Loucy (cell line): ENCODE measurements around the gene EXOC2.
A peak's percentile ranks its signal among the peaks of the same experiment; 100 is the strongest.

Source experiments
- H2AFZ ChIP-seq: fragments of 200-600 bp; sonication (generic); 2 replicates; pipeline ENCODE4 v1.6.0; 2016; ENCODE audit warnings: antibody characterized with exemption, mild to moderate bottlenecking, low read length, moderate library complexity
- H3F3A ChIP-seq: fragments of 200-600 bp; 2 replicates; pipeline ENCODE4 v1.6.0; 2016; ENCODE audit warnings: antibody characterized with exemption, low read depth, mild to moderate bottlenecking
- H3K27me3 ChIP-seq: fragments of 200-600 bp; sonication (generic); 2 replicates; pipeline ENCODE4 v1.6.1; 2014; ENCODE audit warnings: low read length, mild to moderate bottlenecking; ENCODE audit not compliant: insufficient read depth, poor library complexity, severe bottlenecking
- H3K36me3 ChIP-seq: fragments of 200-600 bp; sonication (generic); 2 replicates; pipeline ENCODE4 v1.6.1; 2016; ENCODE audit warnings: low read length; ENCODE audit not compliant: insufficient read depth
- H3K4me1 ChIP-seq: fragments of 200-600 bp; sonication (generic); 2 replicates; pipeline ENCODE4 v1.5.1; 2014; ENCODE audit warnings: low read length, mild to moderate bottlenecking; ENCODE audit not compliant: insufficient read depth, poor library complexity, severe bottlenecking
- H3K4me2 ChIP-seq: fragments of 200-600 bp; sonication (generic); 2 replicates; pipeline ENCODE4 v1.6.0; 2014; ENCODE audit warnings: antibody characterized with exemption, low read length, low read depth, mild to moderate bottlenecking; ENCODE audit not compliant: poor library complexity, severe bottlenecking
- H3K4me3 ChIP-seq: fragments of 200-600 bp; sonication (generic); 2 replicates; pipeline ENCODE4 v1.5.1; 2014; ENCODE audit warnings: low read length, mild to moderate bottlenecking, mixed read lengths; ENCODE audit not compliant: poor library complexity, severe bottlenecking
- H3K79me2 ChIP-seq: fragments of 200-600 bp; sonication (generic); 2 replicates; pipeline ENCODE4 v1.6.1; 2014; ENCODE audit warnings: low read length; ENCODE audit not compliant: insufficient read depth
- H3K9ac ChIP-seq: fragments of 200-600 bp; sonication (generic); 2 replicates; pipeline ENCODE4 v1.6.0; 2014; ENCODE audit warnings: mild to moderate bottlenecking, low read depth, low read length, moderate library complexity; ENCODE audit not compliant: poor library complexity, severe bottlenecking
- H3K9me2 ChIP-seq: fragments of 200-600 bp; sonication (generic); replicated peaks from 2 replicates; pipeline ENCODE4 v1.6.1; 2016; ENCODE audit warnings: low read depth, low read length, mixed read lengths
- H3K9me3 ChIP-seq: fragments of 200-600 bp; sonication (generic); 2 replicates; pipeline ENCODE4 v1.6.1; 2014; ENCODE audit warnings: mild to moderate bottlenecking, antibody characterized with exemption, low read length, low read depth; ENCODE audit not compliant: insufficient read depth
- H4K20me1 ChIP-seq: fragments of 200-600 bp; sonication (generic); 2 replicates; pipeline ENCODE4 v1.6.0; 2014; ENCODE audit warnings: antibody characterized with exemption, low read length, mild to moderate bottlenecking; ENCODE audit not compliant: insufficient read depth, poor library complexity, severe bottlenecking
- CTCF ChIP-seq: fragments of 200-600 bp; sonication (generic); conservative IDR thresholded peaks from 2 replicates; pipeline ENCODE4 v1.5.1; 2014; ENCODE audit warnings: mild to moderate bottlenecking, antibody characterized with exemption, low read length
- EZH2phosphoT487 ChIP-seq: fragments of 200-600 bp; IDR thresholded peaks from 2 replicates; pipeline ENCODE4 v1.6.1; 2018; ENCODE audit warnings: antibody characterized with exemption, mild to moderate bottlenecking, moderate library complexity, borderline replicate concordance

The EXOC2 gene

GRCh38 chr6:494394-494793 is 198.5 kb downstream of the EXOC2 start:
- Histone ChIP-seq H3F3A (peaks cover 6% of the 10 kb centered on the region), H3K4me2 (no peak overlapping the region), H3K4me1 (peaks cover 64% of the 10 kb centered on the region), H3K27me3 (no peaks in the 10 kb centered on the region), H3K9me2 (no peaks in the 10 kb centered on the region), H2AFZ (no peak overlapping the region), H3K9ac (no peak overlapping the region), H3K36me3 (no peaks in the 10 kb centered on the region; the same call in 1 of the 2 replicates), H3K79me2 (no peaks in the 10 kb centered on the region), H3K4me3 (no peak overlapping the region), H3K9me3 (no peaks in the 10 kb centered on the region), H4K20me1 (no peaks in the 10 kb centered on the region)
- TF ChIP-seq EZH2phosphoT487 (no peak), CTCF (no peak)

- H4K20me1 ChIP-seq = no peaks in the 10 kb centered on the region
- no peaks in the 10 kb centered on the region for H3K79me2 ChIP-seq
- H3K4me3 ChIP-seq = no peak overlapping the region
- H3K4me2 ChIP-seq = no peak overlapping the region
- peaks cover 64% of the 10 kb centered on the region for H3K4me1 ChIP-seq
- TF ChIP-seq CTCF (no peak), EZH2phosphoT487 (no peak)
- H2AFZ ChIP-seq = no peak overlapping the region
- H3K36me3 ChIP-seq = no peaks in the 10 kb centered on the region; the same call in 1 of the 2 replicates
- peaks cover 6% of the 10 kb centered on the region for H3F3A ChIP-seq
- H3K9me2 ChIP-seq = no peaks in the 10 kb centered on the region
- no peak overlapping the region for H3K9ac ChIP-seq
- H3K9me3 ChIP-seq = no peaks in the 10 kb centered on the region
- no peaks in the 10 kb centered on the region for H3K27me3 ChIP-seq
Measured at GRCh38 chr6:493840-494239, 199.1 kb downstream of the EXOC2 start.

DNA sequence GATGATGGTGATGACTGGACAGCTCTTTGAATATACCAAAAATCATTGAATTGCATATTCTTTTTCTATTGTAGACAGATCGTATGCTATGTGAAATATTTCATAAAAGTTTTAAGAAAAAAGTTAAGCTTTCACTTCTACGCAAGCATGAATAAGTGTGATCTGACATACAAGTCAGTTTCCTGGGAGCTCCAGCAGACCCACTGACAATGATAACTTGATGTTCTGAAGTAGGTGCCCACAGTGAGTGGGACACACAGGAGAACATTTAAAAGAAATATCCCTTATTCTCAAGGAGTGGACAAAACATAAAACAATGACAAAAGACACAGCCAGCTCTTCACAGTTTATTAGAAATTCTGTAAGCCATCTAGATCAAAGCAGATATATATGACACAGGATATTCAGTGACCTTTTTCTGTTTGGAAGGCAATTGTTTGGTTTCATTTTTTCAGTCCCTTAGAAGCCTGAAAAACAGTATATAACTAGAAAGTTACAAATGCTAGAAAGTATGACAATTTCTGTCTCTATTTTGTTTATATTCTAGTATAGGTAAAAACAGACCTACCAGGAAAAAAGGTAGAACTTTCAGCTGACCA is 200.0 kb downstream of the EXOC2 start:
- no peaks in the 10 kb centered on the region for H3K9me2 ChIP-seq
- H3K9ac ChIP-seq = no peak overlapping the region
- H2AFZ ChIP-seq = no peak overlapping the region
- no peaks in the 10 kb centered on the region for H3K79me2 ChIP-seq
- TF ChIP-seq EZH2phosphoT487 (no peak), CTCF (no peak)
- no peaks in the 10 kb centered on the region for H4K20me1 ChIP-seq
- no peaks in the 10 kb centered on the region; the same call in 1 of the 2 replicates for H3K36me3 ChIP-seq
- H3K4me2 ChIP-seq = peak overlapping the region; percentile 10
- H3K4me1 ChIP-seq = peaks cover 63% of the 10 kb centered on the region
- H3K27me3 ChIP-seq = no peaks in the 10 kb centered on the region
- H3K4me3 ChIP-seq = no peak overlapping the region
- no peaks in the 10 kb centered on the region for H3K9me3 ChIP-seq
- H3F3A ChIP-seq = peaks cover 6% of the 10 kb centered on the region
